NT2/D1 (cell line): ENCODE results near the gene CHST4.
A peak's percentile ranks its signal among the peaks of the same experiment; 100 is the strongest.

ENCODE experiments used
- DNase-seq: peaks from one replicate; pipeline ENCODE4 v3.0.0-alpha.2; 2011; ENCODE audit warnings: low read depth, low spot score
- H3K27me3 ChIP-seq: 2 replicates; pipeline ENCODE4 v1.6.0; 2011; ENCODE audit warnings: mild to moderate bottlenecking; ENCODE audit not compliant: insufficient read length, insufficient read depth
- H3K36me3 ChIP-seq: 2 replicates; pipeline ENCODE4 v1.6.1; 2011; ENCODE audit warnings: mild to moderate bottlenecking, low read length, mixed read lengths; ENCODE audit not compliant: insufficient read depth, insufficient read length
- H3K4me1 ChIP-seq: 2 replicates; pipeline ENCODE4 v1.5.1; 2011; ENCODE audit not compliant: insufficient read depth, insufficient read length
- H3K4me3 ChIP-seq: 2 replicates; pipeline ENCODE4 v1.5.1; 2011; ENCODE audit warnings: low read depth; ENCODE audit not compliant: insufficient read length
- H3K9ac ChIP-seq: 2 replicates; pipeline ENCODE4 v1.6.0; 2011; ENCODE audit warnings: low read depth; ENCODE audit not compliant: insufficient read length
- H3K9me3 ChIP-seq: 2 replicates; pipeline ENCODE4 v1.5.1; 2011; ENCODE audit warnings: mild to moderate bottlenecking, low read length; ENCODE audit not compliant: insufficient read depth
- SUZ12 ChIP-seq: IDR thresholded peaks from 2 replicates; pipeline ENCODE4 v1.6.1; 2011; ENCODE audit not compliant: insufficient read length, insufficient read depth; ENCODE audit errors: extremely low read depth
- YY1 ChIP-seq: IDR thresholded peaks from 2 replicates; pipeline ENCODE4 v1.6.1; 2011; ENCODE audit not compliant: insufficient read length, insufficient read depth
- ZNF274 ChIP-seq: IDR thresholded peaks from 2 replicates; pipeline ENCODE4 v1.6.1; 2011; ENCODE audit warnings: mild to moderate bottlenecking, low read depth, low read length

CHST4 gene

GRCh38 chr16:71504901-71505300 is 21.3 kb upstream of the CHST4 start:
- DNase-seq: no peak
- no peaks in the 10 kb centered on the region for H3K27me3 ChIP-seq
- TF ChIP-seq ZNF274 (no peak), SUZ12 (no peak), YY1 (no peak)

GRCh38 chr16:71507061-71507460 is 19.2 kb upstream of the CHST4 start:
- Histone ChIP-seq H3K27me3 (no peaks in the 10 kb centered on the region), H3K4me1 (no peaks in the 10 kb centered on the region), H3K4me3 (no peak overlapping the region), H3K36me3 (no peaks in the 10 kb centered on the region), H3K9ac (no peak overlapping the region), H3K9me3 (peaks cover 10% of the 10 kb centered on the region; the same call in 1 of the 2 replicates)
- TF ChIP-seq YY1 (no peak), SUZ12 (no peak), ZNF274 (no peak)
- no peak for DNase-seq

More at GRCh38 chr16:71504901-71505300, 21.3 kb upstream of the CHST4 start:
- Histone ChIP-seq H3K9ac (no peak overlapping the region), H3K4me3 (no peak overlapping the region), H3K9me3 (no peaks in the 10 kb centered on the region), H3K4me1 (no peaks in the 10 kb centered on the region), H3K36me3 (no peaks in the 10 kb centered on the region)

- H3K9me3 ChIP-seq: peaks cover 10% of the 10 kb centered on the region; the same call in 1 of the 2 replicates
- H3K4me1 ChIP-seq: no peaks in the 10 kb centered on the region
- no peaks in the 10 kb centered on the region for H3K27me3 ChIP-seq
- no peak overlapping the region for H3K4me3 ChIP-seq
- TF ChIP-seq ZNF274 (no peak), SUZ12 (no peak), YY1 (no peak)
- H3K9ac ChIP-seq: no peak overlapping the region
- H3K36me3 ChIP-seq: no peaks in the 10 kb centered on the region
- DNase-seq: no peak
Observed at GRCh38 chr16:71513302-71513701, 12.9 kb upstream of the CHST4 start.

- H3K4me1 ChIP-seq: no peaks in the 10 kb centered on the region
- H3K9me3 ChIP-seq: peaks cover 10% of the 10 kb centered on the region; the same call in 1 of the 2 replicates
- H3K9ac ChIP-seq: no peak overlapping the region
- H3K36me3 ChIP-seq: no peaks in the 10 kb centered on the region
- no peak for TF ChIP-seq SUZ12
- no peak for TF ChIP-seq YY1
- TF ChIP-seq ZNF274: no peak
- DNase-seq: no peak
- H3K27me3 ChIP-seq: no peaks in the 10 kb centered on the region
- H3K4me3 ChIP-seq: no peak overlapping the region
Observed at GRCh38 chr16:71514476-71514875, 11.8 kb upstream of the CHST4 start.

- DNase-seq: no peak
- H3K27me3 ChIP-seq: no peaks in the 10 kb centered on the region
- TF ChIP-seq SUZ12: no peak
- no peak for TF ChIP-seq ZNF274
- H3K36me3 ChIP-seq: no peaks in the 10 kb centered on the region
- H3K9me3 ChIP-seq: peaks cover 10% of the 10 kb centered on the region; the same call in 1 of the 2 replicates
- no peaks in the 10 kb centered on the region for H3K4me1 ChIP-seq
- no peak overlapping the region for H3K9ac ChIP-seq
- H3K4me3 ChIP-seq: no peak overlapping the region
Observed at GRCh38 chr16:71515026-71515425, 11.2 kb upstream of the CHST4 start.

GRCh38 chr16:71520550-71520949 is 5.7 kb upstream of the CHST4 start:
- Histone ChIP-seq H3K4me3 (no peak overlapping the region), H3K9me3 (no peaks in the 10 kb centered on the region), H3K27me3 (no peaks in the 10 kb centered on the region), H3K4me1 (peaks cover 3% of the 10 kb centered on the region), H3K36me3 (no peaks in the 10 kb centered on the region), H3K9ac (no peak overlapping the region)
- TF ChIP-seq YY1: no peak
- no peak for TF ChIP-seq ZNF274
- no peak for TF ChIP-seq SUZ12
- DNase-seq: no peak

- TF ChIP-seq ZNF274 (no peak), YY1 (no peak), SUZ12 (no peak)
- Histone ChIP-seq H3K4me1 (peaks cover 3% of the 10 kb centered on the region), H3K4me3 (no peak overlapping the region), H3K36me3 (no peaks in the 10 kb centered on the region), H3K9me3 (no peaks in the 10 kb centered on the region), H3K27me3 (no peaks in the 10 kb centered on the region), H3K9ac (no peak overlapping the region)
- peak; percentile 16 for DNase-seq
Observed at GRCh38 chr16:71524566-71525553, 1.4 kb upstream of the CHST4 start.
